NCI-H748 (cell line): Measurements from ENCODE around the gene KREMEN2.
"Not testable (repeated sequence)": the region's sequence is repeated elsewhere in the genome, so short reads cannot be mapped to it uniquely, and the experiment has no call there.

ENCODE experiments used
- DNase-seq: peaks from one replicate; lab custom pipeline; 2025; ENCODE audit not compliant: unreplicated experiment; lab: John Stamatoyannopoulos, UW

KREMEN2 gene, protein sequence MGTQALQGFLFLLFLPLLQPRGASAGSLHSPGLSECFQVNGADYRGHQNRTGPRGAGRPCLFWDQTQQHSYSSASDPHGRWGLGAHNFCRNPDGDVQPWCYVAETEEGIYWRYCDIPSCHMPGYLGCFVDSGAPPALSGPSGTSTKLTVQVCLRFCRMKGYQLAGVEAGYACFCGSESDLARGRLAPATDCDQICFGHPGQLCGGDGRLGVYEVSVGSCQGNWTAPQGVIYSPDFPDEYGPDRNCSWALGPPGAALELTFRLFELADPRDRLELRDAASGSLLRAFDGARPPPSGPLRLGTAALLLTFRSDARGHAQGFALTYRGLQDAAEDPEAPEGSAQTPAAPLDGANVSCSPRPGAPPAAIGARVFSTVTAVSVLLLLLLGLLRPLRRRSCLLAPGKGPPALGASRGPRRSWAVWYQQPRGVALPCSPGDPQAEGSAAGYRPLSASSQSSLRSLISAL

DNA sequence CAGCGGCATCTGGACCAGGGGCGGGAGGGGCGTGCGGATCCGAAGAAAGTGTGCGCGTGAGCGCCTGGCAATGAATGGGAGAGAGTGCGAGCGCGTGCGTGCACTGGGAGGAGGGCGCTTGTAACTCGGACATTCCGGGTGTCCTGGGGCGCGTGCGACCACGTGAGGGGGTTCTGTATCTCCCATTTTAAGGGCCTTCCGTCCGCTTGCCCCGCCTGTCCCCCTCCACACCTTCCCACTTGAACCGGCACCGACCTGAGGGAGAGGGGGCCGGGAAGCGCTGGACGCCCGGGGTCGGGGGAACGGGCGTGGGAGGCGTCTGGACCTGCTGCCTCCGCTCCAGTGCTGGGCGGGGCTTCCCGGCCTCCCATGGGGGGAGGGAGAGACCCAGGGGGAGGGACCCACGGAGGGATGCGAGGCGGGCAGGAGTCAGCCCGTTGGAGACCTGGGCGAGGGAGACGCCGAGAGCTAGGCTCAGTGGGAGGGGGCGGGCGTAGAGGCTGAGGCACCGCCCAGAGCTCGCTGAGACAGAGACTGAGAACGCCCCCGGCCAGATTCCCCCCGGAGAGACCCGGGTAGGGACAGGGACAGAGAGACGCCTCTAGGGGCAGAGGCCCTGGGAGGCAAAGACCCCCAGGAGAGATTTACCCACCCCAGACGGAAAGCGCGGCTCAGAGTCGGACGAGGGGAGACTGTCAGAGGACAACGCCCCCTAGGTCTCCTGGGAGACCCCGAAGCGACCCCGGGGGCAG lies at the start of gene KREMEN2:
KREMEN2 (plus strand) TSS at position 553 of the 752 bp plus-strand sequence. CDS start 246 bp downstream, outside the sequence.
- peak; percentile 79 for DNase-seq

GRCh38 chr16:2915196-2915929 lies 48.7 kb upstream of the KREMEN2 start:
- no peak for DNase-seq

GRCh38 chr16:2919511-2920255 lies 44.4 kb upstream of the KREMEN2 start:
- peak; percentile 48 for DNase-seq

DNA sequence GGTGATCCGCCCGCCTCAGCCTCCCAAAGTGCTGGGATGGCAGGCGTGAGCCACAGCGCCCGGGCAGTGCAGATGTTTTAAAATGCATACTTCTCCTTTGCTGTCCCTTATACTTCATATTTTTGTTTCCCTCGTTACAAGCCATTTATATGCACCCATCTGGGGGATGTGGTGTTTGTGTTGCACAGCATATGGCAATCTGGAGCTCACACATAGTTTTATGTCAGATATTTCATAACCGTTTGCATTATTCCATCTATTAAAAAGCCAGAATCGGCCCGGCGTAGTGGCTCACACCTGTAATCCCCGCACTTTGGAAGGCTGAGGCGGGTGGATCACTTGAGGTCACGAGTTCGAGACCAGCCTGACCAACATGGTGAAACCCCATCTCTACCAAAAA lies 40.6 kb upstream of the KREMEN2 start:
- no peak for DNase-seq

DNA sequence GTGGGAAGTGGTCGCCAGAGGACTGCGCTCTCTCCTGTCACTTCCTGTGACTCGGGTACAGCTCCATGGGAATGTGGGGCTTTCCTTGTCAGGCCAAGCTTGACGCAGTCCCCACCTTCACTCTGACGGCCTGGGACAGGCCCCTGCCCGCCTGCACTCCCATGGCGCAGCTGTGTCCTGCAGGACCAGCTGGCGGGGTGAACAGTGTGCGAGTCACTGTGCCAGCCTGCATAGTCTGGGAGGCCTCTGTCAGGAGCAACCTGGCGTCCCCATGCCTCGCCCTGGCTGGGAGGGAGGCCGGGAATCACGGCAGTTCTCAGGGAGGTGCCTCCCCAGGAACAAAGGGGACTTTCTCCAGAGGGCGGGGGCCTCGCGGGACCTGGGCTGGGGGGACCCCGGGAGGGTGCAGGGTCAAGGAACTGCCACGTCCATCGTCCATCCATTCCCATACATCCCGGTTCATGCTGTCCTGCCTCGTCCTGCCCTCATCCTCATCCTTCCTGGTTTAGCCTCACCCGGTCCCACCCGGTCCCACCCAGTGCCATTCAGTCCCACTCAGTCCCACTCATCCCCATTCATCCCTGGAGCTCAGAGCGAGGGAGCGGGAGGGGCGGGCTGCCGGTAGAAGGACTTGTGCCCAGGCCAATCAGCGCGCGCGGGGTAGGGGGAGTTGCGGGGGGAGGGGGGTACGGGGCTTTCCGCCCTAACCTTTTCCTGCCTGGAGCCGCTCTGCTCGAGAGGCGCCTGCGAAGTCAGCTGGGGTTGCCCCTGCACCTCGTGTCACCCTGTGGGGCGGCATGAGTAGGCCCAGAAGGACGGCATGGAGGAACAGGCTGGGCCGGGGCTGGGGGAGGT lies 38.9 kb upstream of the KREMEN2 start:
- no peak for DNase-seq

GRCh38 chr16:2925951-2926649 lies 38.0 kb upstream of the KREMEN2 start:
- no peak for DNase-seq

- no peak for DNase-seq
Measured at GRCh38 chr16:2926650-2926999, 37.5 kb upstream of the KREMEN2 start.

DNA sequence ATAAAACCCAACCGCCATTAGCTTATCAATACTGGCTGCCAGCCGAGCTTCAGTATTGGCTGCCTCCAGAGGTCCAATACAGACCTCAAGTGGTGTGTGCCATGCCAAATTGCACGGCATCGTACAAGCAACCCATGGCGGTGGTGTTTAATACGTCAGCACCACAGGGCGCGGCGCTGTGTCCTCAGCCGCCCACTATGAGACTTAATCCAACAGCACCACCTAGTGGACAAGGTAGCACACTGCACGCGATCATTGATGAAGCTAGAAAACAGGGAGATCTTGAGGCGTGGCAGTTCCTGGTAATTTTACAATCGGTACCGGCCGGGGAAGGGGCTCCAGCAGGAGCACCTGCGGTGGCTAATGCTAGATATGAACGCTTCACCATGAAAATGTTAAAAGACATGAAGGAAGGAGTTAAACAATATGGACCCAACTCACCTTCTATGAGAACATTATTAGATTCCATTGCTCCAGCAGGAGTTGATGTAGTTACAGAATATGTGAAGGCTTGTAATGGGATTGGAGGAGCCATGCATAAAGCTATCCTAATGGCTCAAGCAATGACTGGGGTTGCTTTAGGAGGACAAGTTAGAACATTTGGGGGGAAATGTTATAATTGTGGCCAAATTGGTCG lies 36.9 kb upstream of the KREMEN2 start:
- peak; percentile 85 for DNase-seq

- DNase-seq = not testable (repeated sequence)
Measured at GRCh38 chr16:2928151-2928550, 35.9 kb upstream of the KREMEN2 start.

DNA sequence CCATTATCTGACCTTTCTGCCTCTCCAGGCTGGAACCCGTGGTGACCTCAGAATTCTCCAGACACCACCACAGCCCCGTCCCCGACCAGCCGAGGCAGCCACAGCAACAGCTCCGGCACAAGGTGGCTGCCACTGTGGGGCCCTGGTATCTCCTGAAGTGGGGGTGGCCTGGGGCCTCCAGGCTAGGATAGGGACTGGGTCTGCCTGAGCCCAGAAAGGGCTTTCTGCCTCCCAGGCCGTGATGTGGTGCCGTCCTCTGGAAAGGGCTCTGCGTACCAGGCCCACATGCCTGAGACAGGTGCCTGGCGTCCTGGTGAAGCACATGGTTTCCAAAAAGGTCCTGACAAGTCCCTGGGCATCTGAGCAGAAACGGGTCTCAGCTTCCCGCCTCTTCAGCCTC lies 35.3 kb upstream of the KREMEN2 start:
- no peak for DNase-seq

DNA sequence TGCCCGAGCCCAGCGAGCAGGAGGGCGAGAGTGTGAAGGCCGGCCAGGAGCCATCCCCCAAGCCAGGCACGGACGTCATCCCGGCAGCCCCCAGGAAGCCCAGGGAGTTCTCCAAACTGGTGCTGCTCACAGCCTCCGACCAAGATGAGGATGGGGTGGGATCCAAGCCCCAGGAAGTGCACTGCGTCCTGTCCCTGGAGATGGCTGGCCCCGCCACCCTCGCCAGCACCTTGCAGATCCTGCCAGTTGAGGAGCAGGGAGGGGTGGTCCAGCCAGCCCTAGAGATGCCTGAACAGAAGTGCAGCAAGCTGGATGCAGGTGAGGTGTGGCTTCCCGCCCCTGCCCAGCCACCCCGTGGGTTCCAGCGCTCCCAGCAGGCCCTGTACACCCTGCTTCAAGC lies 34.4 kb upstream of the KREMEN2 start:
- no peak for DNase-seq

- no peak for DNase-seq
Measured at GRCh38 chr16:2930236-2930635, 33.8 kb upstream of the KREMEN2 start.

DNA sequence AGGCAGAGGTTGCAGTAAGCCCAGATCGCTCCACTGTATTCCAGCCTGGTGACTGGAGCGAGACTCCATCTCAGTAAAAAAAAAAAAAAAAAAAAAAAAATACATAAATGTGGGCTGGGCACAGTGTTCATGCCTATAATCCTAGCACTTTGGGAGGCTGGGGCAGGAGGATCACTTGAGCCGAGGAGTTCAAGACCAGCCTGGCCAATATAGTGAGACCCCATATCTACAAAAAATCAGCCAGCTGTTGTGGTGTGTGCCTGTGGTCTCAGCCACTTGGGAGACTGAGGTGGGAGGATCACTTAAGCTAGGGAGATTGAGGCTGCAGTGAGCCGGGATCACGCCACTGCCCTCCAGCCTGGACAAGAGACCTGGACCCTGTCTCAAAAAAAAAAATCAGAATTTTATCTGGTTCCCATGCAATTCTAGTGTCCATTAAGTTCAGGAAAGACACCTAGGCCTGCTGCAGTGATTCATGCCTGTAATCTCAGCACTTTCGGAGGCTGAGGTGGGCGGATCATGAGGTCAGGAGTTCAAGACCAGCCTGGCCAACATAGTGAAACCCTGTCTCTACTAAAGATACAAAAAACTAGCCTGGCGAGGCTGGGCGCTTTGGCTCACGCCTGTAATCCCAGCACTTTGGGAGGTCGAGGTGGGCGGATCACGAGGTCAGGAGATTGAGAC lies 32.7 kb upstream of the KREMEN2 start:
- not testable (repeated sequence) for DNase-seq

GRCh38 chr16:2933136-2933535 lies 30.9 kb upstream of the KREMEN2 start:
- DNase-seq = no peak

DNA sequence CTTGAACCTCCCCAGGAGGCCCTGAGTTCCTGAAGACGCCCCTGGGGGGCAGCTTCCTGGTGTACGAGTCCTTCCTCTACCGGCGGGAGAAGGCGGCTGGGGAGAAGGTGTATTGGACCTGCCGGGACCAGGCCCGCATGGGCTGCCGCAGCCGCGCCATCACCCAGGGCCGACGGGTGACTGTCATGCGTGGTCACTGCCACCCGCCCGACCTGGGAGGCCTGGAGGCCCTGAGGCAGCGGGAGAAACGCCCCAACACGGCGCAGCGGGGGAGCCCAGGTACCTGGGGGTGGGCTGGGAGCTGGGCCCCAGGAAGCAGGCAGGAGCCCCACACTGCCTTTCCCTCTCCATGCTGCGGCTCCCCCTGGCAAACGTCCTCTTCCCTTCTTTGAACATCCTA lies 30.4 kb upstream of the KREMEN2 start:
- DNase-seq = no peak

- no peak for DNase-seq
Measured at GRCh38 chr16:2934450-2934849, 29.6 kb upstream of the KREMEN2 start.

- DNase-seq = no peak
Measured at GRCh38 chr16:2936436-2937011, 27.6 kb upstream of the KREMEN2 start.

GRCh38 chr16:2937170-2937569 lies 26.9 kb upstream of the KREMEN2 start:
- DNase-seq = no peak
